HepG2 (cell line): ENCODE data around the gene GDE1. TPM values are rescaled to one million over a fixed set of nuclear protein-coding genes. Genes with fewer than 3 reads are reported as not detected.

Experiments used
- ARNT ChIP-seq: fragments of 450-650 bp; IDR thresholded peaks from 2 replicates; pipeline ENCODE4 v1.6.1; 2017
- CC2D1A ChIP-seq: sonication (generic); formaldehyde crosslinking; IDR thresholded peaks from 2 replicates; pipeline ENCODE4 v1.8.1; 2023; ENCODE audit warnings: mild to moderate bottlenecking, missing genetic modification reagents
- ELF1 ChIP-seq: sonication (generic); formaldehyde crosslinking; IDR thresholded peaks from 2 replicates; pipeline ENCODE4 v1.4.0; 2020; ENCODE audit warnings: missing genetic modification reagents
- IRX3 ChIP-seq: sonication (generic); formaldehyde crosslinking; IDR thresholded peaks from 2 replicates; pipeline ENCODE4 v1.8.1; 2023; ENCODE audit warnings: mild to moderate bottlenecking, low read depth, missing genetic modification reagents, borderline replicate concordance
- KLF16 ChIP-seq, 2 experiments: sonication (generic) in 1 of 2; formaldehyde crosslinking in 1 of 2; IDR thresholded peaks; 2 replicates each; pipeline versions ENCODE4 v1.6.1 to v1.8.0; 2016 to 2023; ENCODE audit warnings: missing genetic modification reagents in 2 of 2, missing compliant biosample characterization in 1 of 2
- PCBP1 ChIP-seq: fragments of 200-400 bp; formaldehyde crosslinking; IDR thresholded peaks from 2 replicates; pipeline ENCODE4 v1.6.1; 2017; ENCODE audit warnings: mild to moderate bottlenecking, low read depth, low read length, borderline replicate concordance
- RFXAP ChIP-seq: sonication (generic); formaldehyde crosslinking; IDR thresholded peaks from 2 replicates; pipeline ENCODE4 v1.4.0; 2020; ENCODE audit warnings: missing genetic modification reagents, borderline replicate concordance
- SP140L ChIP-seq: sonication (generic); formaldehyde crosslinking; IDR thresholded peaks from 2 replicates; pipeline ENCODE4 v1.4.0; 2020; ENCODE audit warnings: missing genetic modification reagents, borderline replicate concordance
- STAT5B ChIP-seq: sonication (generic); formaldehyde crosslinking; IDR thresholded peaks from 2 replicates; pipeline ENCODE4 v1.4.0; 2020; ENCODE audit warnings: missing genetic modification reagents
- TCF7L2 ChIP-seq: IDR thresholded peaks from 2 replicates; pipeline ENCODE4 v1.6.1; 2011; ENCODE audit warnings: mild to moderate bottlenecking, low read depth, low read length, moderate library complexity
- TMF1 ChIP-seq: sonication (generic); formaldehyde crosslinking; IDR thresholded peaks from 2 replicates; pipeline ENCODE4 v1.8.1; 2022; ENCODE audit warnings: low read depth, missing genetic modification reagents
- ZEB1 ChIP-seq: IDR thresholded peaks from 2 replicates; pipeline ENCODE4 v1.6.1; 2012; ENCODE audit warnings: mild to moderate bottlenecking, low read depth, inconsistent platforms; ENCODE audit not compliant: insufficient replicate concordance
- ZNF292 ChIP-seq: sonication (generic); formaldehyde crosslinking; IDR thresholded peaks from 2 replicates; pipeline ENCODE4 v1.8.1; 2022; ENCODE audit warnings: mild to moderate bottlenecking, low read depth, missing genetic modification reagents, borderline replicate concordance
- ZNF543 ChIP-seq: sonication (generic); formaldehyde crosslinking; IDR thresholded peaks from 2 replicates; pipeline ENCODE4 v1.4.0; 2020; ENCODE audit warnings: mild to moderate bottlenecking, missing genetic modification reagents
- ZNF652 ChIP-seq: IDR thresholded peaks from 2 replicates; pipeline ENCODE4 v1.6.1; 2016; ENCODE audit warnings: low read depth, borderline replicate concordance
- polyA plus RNA-seq, 8 experiments: library from polyadenylated mRNA; depleted of rRNA in 3 of 8; stranded (reverse) in 7 of 8; unstranded in 1 of 8; fragments of >200 nt; fragmentation: Illumina TruSeq in 4 of 8; extraction: Trizol in 4 of 8; gene quantifications; 2 replicates each; pipeline versions ENCODE4 v1.2.1 to v1.2.3, GENCODE V29; 2011 to 2016; ENCODE audit warnings: low read depth in 4 of 8, missing spikeins in 1 of 8, mixed read lengths in 1 of 8; ENCODE audit not compliant: insufficient read depth in 1 of 8
- total RNA-seq, 5 experiments: library from RNA; depleted of rRNA; stranded (reverse); fragments of >200 nt; fragmentation: Illumina TruSeq; extraction: Trizol; gene quantifications; 2 replicates each; pipeline ENCODE4 v1.2.3, GENCODE V29; 2016; ENCODE audit warnings: low read depth in 1 of 5
- TF ChIP-seq, protein P1 (sequence below), 2 experiments: fragments of 450-650 bp in 1 of 2; sonication (generic) in 1 of 2; formaldehyde crosslinking; IDR thresholded peaks; 2 replicates each; pipeline versions ENCODE4 v1.5.0 to v1.8.0; 2020 to 2022; ENCODE audit warnings: mild to moderate bottlenecking in 1 of 2, missing genetic modification reagents in 1 of 2
- TF ChIP-seq, protein P2 (sequence below): sonication (generic); formaldehyde crosslinking; IDR thresholded peaks from 2 replicates; pipeline ENCODE4 v1.5.0; 2020; ENCODE audit warnings: mild to moderate bottlenecking, missing genetic modification reagents, borderline replicate concordance
- TF ChIP-seq, protein P3 (sequence below): sonication (generic); formaldehyde crosslinking; IDR thresholded peaks from 2 replicates; pipeline ENCODE4 v1.5.0; 2020; ENCODE audit warnings: missing genetic modification reagents, mild to moderate bottlenecking, borderline replicate concordance

GDE1 gene
- total and polyA plus RNA-seq, 2 of the 13 experiments (the other 11 are each of a cell fraction or from before 2014, with no cell fraction given) = 35.9 to 59.0 TPM

DNA sequence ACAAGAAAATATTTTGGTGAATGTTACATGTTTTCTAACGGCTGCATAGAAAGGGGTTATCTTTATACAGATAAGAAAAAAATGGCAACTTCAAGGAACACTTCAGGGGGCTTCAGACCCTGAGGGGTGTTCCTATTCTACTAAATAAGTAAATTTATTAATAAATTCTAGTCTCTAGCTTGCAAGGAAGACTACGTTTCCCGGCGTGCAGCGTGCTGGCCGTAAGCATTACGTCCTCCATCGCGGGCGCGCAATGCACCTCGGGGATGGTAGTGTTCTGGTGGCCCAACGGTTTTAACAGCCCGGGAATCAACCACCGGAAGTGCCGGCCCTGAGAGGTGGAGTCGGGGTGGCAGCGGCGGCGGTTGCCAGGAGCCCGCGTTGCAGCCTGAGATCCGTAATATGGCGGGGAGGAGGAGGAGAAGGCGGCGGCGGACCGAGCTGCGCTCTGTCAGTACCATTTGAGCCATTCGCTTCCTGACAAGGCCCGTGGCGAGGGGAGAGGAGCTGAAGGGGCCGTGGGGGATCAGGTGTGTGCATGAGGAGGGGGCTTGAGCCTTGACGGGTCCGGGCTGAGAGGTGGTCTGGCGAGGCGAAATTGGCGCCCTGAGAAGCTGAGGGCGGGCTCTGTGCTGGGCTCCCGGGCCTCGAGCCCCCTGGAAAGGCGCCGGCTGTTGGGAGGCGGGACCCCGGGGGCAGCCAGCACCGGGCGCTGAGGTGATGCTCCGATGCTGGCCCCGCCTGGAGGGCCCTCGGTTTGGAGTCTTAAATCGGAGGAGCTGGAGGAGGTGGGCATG is 1.9 kb upstream of the GDE1 start, which contains the start of gene CCP110 (continued):
- TF ChIP-seq, protein P1, sequence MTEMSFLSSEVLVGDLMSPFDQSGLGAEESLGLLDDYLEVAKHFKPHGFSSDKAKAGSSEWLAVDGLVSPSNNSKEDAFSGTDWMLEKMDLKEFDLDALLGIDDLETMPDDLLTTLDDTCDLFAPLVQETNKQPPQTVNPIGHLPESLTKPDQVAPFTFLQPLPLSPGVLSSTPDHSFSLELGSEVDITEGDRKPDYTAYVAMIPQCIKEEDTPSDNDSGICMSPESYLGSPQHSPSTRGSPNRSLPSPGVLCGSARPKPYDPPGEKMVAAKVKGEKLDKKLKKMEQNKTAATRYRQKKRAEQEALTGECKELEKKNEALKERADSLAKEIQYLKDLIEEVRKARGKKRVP (CRISPR knock-in tag; IDR thresholded peaks at IDR 0.05) = peak in 1 of 2 experiments; percentile 73; a peak in 1 of 4 replicates
- TF ChIP-seq, protein P2, sequence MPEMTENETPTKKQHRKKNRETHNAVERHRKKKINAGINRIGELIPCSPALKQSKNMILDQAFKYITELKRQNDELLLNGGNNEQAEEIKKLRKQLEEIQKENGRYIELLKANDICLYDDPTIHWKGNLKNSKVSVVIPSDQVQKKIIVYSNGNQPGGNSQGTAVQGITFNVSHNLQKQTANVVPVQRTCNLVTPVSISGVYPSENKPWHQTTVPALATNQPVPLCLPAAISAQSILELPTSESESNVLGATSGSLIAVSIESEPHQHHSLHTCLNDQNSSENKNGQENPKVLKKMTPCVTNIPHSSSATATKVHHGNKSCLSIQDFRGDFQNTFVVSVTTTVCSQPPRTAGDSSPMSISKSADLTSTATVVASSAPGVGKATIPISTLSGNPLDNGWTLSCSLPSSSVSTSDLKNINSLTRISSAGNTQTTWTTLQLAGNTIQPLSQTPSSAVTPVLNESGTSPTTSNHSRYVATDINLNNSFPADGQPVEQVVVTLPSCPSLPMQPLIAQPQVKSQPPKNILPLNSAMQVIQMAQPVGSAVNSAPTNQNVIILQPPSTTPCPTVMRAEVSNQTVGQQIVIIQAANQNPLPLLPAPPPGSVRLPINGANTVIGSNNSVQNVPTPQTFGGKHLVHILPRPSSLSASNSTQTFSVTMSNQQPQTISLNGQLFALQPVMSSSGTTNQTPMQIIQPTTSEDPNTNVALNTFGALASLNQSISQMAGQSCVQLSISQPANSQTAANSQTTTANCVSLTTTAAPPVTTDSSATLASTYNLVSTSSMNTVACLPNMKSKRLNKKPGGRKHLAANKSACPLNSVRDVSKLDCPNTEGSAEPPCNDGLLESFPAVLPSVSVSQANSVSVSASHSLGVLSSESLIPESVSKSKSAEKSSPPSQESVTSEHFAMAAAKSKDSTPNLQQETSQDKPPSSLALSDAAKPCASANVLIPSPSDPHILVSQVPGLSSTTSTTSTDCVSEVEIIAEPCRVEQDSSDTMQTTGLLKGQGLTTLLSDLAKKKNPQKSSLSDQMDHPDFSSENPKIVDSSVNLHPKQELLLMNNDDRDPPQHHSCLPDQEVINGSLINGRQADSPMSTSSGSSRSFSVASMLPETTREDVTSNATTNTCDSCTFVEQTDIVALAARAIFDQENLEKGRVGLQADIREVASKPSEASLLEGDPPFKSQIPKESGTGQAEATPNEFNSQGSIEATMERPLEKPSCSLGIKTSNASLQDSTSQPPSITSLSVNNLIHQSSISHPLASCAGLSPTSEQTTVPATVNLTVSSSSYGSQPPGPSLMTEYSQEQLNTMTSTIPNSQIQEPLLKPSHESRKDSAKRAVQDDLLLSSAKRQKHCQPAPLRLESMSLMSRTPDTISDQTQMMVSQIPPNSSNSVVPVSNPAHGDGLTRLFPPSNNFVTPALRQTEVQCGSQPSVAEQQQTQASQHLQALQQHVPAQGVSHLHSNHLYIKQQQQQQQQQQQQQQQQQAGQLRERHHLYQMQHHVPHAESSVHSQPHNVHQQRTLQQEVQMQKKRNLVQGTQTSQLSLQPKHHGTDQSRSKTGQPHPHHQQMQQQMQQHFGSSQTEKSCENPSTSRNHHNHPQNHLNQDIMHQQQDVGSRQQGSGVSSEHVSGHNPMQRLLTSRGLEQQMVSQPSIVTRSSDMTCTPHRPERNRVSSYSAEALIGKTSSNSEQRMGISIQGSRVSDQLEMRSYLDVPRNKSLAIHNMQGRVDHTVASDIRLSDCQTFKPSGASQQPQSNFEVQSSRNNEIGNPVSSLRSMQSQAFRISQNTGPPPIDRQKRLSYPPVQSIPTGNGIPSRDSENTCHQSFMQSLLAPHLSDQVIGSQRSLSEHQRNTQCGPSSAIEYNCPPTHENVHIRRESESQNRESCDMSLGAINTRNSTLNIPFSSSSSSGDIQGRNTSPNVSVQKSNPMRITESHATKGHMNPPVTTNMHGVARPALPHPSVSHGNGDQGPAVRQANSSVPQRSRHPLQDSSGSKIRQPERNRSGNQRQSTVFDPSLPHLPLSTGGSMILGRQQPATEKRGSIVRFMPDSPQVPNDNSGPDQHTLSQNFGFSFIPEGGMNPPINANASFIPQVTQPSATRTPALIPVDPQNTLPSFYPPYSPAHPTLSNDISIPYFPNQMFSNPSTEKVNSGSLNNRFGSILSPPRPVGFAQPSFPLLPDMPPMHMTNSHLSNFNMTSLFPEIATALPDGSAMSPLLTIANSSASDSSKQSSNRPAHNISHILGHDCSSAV (CRISPR knock-in tag) = 0 out of 2 replicates have a peak, but pooled peaks have one; percentile 89
- TF ChIP-seq IRX3 (CRISPR knock-in tag) (0 out of 2 replicates have a peak, but pooled peaks have one; percentile 46), STAT5B (CRISPR knock-in tag) (no peak), KLF16 (CRISPR knock-in tag; IDR thresholded peaks at IDR 0.05) (peak; percentile 61 to 65; a peak in 1 of 4 replicates), ZNF652 (CRISPR knock-in tag) (no peak; the same call in 1 of the 2 replicates), ZNF292 (CRISPR knock-in tag) (no peak), ELF1 (CRISPR knock-in tag) (peak; percentile 98), SP140L (no peak), ARNT (no peak), ZNF543 (CRISPR knock-in tag) (peak; percentile 88; the same call in 1 of the 2 replicates), RFXAP (CRISPR knock-in tag) (peak; percentile 77; the same call in 1 of the 2 replicates), TMF1 (CRISPR knock-in tag) (peak; percentile 87; the same call in 1 of the 2 replicates), CC2D1A (CRISPR knock-in tag) (peak; percentile 57; the same call in 1 of the 2 replicates), TCF7L2 (no peak), PCBP1 (no peak; the same call in 1 of the 2 replicates), ZEB1 (no peak)
- TF ChIP-seq, protein P3, sequence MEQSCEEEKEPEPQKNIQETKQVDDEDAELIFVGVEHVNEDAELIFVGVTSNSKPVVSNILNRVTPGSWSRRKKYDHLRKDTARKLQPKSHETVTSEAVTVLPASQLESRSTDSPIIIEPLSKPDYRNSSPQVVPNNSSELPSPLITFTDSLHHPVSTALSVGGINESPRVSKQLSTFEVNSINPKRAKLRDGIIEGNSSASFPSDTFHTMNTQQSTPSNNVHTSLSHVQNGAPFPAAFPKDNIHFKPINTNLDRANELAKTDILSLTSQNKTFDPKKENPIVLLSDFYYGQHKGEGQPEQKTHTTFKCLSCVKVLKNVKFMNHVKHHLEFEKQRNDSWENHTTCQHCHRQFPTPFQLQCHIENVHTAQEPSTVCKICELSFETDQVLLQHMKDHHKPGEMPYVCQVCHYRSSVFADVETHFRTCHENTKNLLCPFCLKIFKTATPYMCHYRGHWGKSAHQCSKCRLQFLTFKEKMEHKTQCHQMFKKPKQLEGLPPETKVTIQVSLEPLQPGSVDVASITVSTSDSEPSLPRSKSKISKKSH (CRISPR knock-in tag) = peak; percentile 77
